ENCODE results near the gene MRM3.
"Not testable (repeated sequence)": the region's sequence is repeated elsewhere in the genome, so short reads cannot be mapped to it uniquely, and the experiment has no call there.

MRM3 gene

DNA sequence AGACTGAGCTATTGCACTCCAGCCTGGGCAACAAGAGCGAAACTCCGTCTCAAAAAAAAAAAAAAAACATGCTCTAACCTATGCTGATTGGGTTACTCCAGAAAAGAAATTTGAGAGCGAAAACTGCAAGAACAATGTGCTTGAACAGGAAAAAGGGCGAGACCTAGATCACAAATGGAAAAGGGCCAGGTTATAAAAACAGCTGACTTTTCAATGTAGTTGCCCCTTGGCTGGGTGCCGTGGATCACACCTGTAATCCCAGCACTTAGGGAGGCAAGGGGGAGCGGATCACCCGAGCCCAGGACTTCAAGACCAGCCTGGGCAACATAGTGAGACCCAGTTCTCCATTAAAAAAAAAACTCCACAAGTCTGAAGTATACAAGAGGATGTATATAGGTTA is 48.8 kb downstream of the MRM3 start:
- Histone ChIP-seq H3K27me3 (ENCODE audit: insufficient read depth, poor library complexity, severe bottlenecking) (no peaks in the 10 kb centered on the region), H3K4me1 (ENCODE audit: insufficient read depth, poor library complexity, severe bottlenecking) (no peaks in the 10 kb centered on the region), H3K4me3 (ENCODE audit: severe bottlenecking) (no peak overlapping the region), H3K36me3 (ENCODE audit: low read depth) (peaks cover 10% of the 10 kb centered on the region), H3K27ac (ENCODE audit: poor library complexity, severe bottlenecking) (no peak overlapping the region), H3K9me3 (ENCODE audit: severe bottlenecking) (peaks cover 2% of the 10 kb centered on the region)
- TF ChIP-seq, protein P1, sequence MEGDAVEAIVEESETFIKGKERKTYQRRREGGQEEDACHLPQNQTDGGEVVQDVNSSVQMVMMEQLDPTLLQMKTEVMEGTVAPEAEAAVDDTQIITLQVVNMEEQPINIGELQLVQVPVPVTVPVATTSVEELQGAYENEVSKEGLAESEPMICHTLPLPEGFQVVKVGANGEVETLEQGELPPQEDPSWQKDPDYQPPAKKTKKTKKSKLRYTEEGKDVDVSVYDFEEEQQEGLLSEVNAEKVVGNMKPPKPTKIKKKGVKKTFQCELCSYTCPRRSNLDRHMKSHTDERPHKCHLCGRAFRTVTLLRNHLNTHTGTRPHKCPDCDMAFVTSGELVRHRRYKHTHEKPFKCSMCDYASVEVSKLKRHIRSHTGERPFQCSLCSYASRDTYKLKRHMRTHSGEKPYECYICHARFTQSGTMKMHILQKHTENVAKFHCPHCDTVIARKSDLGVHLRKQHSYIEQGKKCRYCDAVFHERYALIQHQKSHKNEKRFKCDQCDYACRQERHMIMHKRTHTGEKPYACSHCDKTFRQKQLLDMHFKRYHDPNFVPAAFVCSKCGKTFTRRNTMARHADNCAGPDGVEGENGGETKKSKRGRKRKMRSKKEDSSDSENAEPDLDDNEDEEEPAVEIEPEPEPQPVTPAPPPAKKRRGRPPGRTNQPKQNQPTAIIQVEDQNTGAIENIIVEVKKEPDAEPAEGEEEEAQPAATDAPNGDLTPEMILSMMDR (IDR thresholded peaks at IDR 0.05; ENCODE audit: poor library complexity, severe bottlenecking) = no peak
- no peak for DNase-seq (ENCODE audit: low spot score)
- no peak for ATAC-seq (ENCODE audit: low read depth)

DNA sequence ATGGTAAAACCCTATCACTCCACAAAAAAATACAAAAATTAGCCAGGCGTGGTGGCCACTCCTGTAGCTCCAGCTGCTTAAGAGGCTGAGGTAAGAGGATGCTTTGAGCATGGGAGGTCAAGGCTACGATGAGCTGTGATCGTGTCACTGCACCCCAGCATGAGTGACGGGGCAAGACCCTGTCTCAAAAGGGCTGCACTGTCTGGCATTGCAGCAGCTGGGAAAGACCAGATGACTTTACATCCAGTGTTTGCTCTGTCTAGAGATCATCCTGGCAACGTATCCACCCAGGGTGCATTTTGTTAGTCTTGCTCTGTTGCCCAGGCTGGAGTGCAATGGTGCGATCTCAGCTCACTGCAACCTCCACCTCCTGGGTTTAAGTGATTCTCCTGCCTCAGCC is 52.0 kb downstream of the MRM3 start:
- no peaks in the 10 kb centered on the region for H3K4me1 ChIP-seq (ENCODE audit: insufficient read depth, poor library complexity, severe bottlenecking)
- ATAC-seq (ENCODE audit: low read depth) (no peak), DNase-seq (ENCODE audit: low spot score) (no peak)
- peaks cover 7% of the 10 kb centered on the region for H3K36me3 ChIP-seq (ENCODE audit: low read depth)
- no peak overlapping the region for H3K4me3 ChIP-seq (ENCODE audit: severe bottlenecking)
- H3K9me3 ChIP-seq (ENCODE audit: severe bottlenecking) = peaks cover 2% of the 10 kb centered on the region
- no peaks in the 10 kb centered on the region for H3K27me3 ChIP-seq (ENCODE audit: insufficient read depth, poor library complexity, severe bottlenecking)
- TF ChIP-seq, protein P1 (IDR thresholded peaks at IDR 0.05; ENCODE audit: poor library complexity, severe bottlenecking) = no peak
- no peak overlapping the region for H3K27ac ChIP-seq (ENCODE audit: poor library complexity, severe bottlenecking)

DNA sequence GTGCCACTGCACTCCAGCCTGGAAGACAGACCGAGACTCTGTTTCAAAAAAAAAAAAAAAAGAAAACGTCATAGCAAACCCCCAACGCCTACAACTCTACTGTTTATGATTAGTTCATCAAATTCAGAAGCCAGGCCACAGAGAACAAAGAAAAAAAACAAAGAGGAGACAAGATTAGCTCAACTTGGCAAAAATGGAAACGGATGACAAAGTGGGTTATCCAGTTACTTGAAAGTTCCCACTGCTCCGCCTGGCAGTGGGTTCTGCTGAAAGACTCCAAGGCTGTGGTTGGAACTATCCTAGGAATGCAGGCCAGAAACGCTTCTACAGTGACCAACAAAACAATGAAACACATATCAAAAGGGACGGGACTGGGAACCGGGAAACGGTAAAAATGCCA is 53.1 kb downstream of the MRM3 start:
- H3K27me3 ChIP-seq (ENCODE audit: insufficient read depth, poor library complexity, severe bottlenecking) = no peaks in the 10 kb centered on the region
- no peak for DNase-seq (ENCODE audit: low spot score)
- no peaks in the 10 kb centered on the region for H3K4me1 ChIP-seq (ENCODE audit: insufficient read depth, poor library complexity, severe bottlenecking)

DNA sequence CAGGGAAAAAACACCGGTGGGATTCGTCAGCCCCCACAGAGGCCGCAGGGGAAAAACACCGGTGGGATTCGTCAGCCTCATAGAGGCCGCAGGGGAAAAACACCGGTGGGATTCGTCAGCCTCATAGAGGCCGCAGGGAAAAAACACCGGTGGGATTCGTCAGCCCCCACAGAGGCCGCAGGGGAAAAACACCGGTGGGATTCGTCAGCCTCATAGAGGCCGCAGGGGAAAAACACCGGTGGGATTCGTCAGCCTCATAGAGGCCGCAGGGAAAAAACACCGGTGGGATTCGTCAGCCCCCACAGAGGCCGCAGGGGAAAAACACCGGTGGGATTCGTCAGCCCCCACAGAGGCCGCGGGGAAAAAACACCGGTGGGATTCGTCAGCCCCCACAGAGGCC is 53.6 kb downstream of the MRM3 start:
- not testable (repeated sequence) for H3K27me3 ChIP-seq (ENCODE audit: insufficient read depth, poor library complexity, severe bottlenecking); H3K4me3 ChIP-seq (ENCODE audit: severe bottlenecking); H3K36me3 ChIP-seq (ENCODE audit: low read depth); DNase-seq (ENCODE audit: low spot score); H3K9me3 ChIP-seq (ENCODE audit: severe bottlenecking); H3K4me1 ChIP-seq (ENCODE audit: insufficient read depth, poor library complexity, severe bottlenecking); H3K27ac ChIP-seq (ENCODE audit: poor library complexity, severe bottlenecking); ATAC-seq (ENCODE audit: low read depth)

More for the DNA sequence above, 53.1 kb downstream of the MRM3 start:
- TF ChIP-seq, protein P1 (IDR thresholded peaks at IDR 0.05; ENCODE audit: poor library complexity, severe bottlenecking) = no peak
- Histone ChIP-seq H3K4me3 (ENCODE audit: severe bottlenecking) (no peak overlapping the region), H3K27ac (ENCODE audit: poor library complexity, severe bottlenecking) (no peak overlapping the region), H3K36me3 (ENCODE audit: low read depth) (no peaks in the 10 kb centered on the region; the same call in none of the 2 replicates), H3K9me3 (ENCODE audit: severe bottlenecking) (peaks cover 2% of the 10 kb centered on the region)
- ATAC-seq (ENCODE audit: low read depth) = no peak

DNA sequence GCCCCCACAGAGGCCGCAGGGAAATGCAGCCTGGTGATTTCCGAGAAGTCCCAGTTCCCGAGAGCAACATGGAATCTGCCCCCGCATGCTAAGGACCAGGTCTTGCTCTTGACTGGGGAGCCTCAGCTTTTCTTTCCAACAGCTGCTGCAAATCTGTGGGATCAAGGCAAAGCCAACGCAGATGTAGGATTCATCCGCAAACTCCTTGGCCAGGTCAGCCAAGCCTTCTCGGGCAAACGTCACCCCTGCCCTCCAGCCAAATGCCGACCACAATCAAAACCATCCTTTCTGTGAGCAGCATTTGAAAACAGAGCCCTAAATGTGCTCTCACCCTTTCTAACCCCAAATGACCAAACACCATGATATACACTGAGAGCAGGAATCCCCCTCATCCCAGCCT is 54.0 kb downstream of the MRM3 start:
- ATAC-seq (ENCODE audit: low read depth) = no peak
- no peaks in the 10 kb centered on the region; the same call in none of the 2 replicates for H3K36me3 ChIP-seq (ENCODE audit: low read depth)
- no peak overlapping the region for H3K27ac ChIP-seq (ENCODE audit: poor library complexity, severe bottlenecking)
- H3K9me3 ChIP-seq (ENCODE audit: severe bottlenecking) = peaks cover 2% of the 10 kb centered on the region
- no peak for DNase-seq (ENCODE audit: low spot score)
- TF ChIP-seq, protein P1 (IDR thresholded peaks at IDR 0.05; ENCODE audit: poor library complexity, severe bottlenecking) = no peak
- H3K4me1 ChIP-seq (ENCODE audit: insufficient read depth, poor library complexity, severe bottlenecking) = no peaks in the 10 kb centered on the region
- H3K4me3 ChIP-seq (ENCODE audit: severe bottlenecking) = no peak overlapping the region
- H3K27me3 ChIP-seq (ENCODE audit: insufficient read depth, poor library complexity, severe bottlenecking) = no peaks in the 10 kb centered on the region
